ENCODE measurements around the gene POPDC3. TPM values are rescaled to one million over a fixed set of nuclear protein-coding genes. Genes with fewer than 3 reads are reported as not detected.

The POPDC3 gene
- total RNA-seq, 1 experiment from 2014 or later: 41.4 TPM

- Histone ChIP-seq H3K4me2 (ENCODE audit: low read length) (no peak overlapping the region), H3K36me3 (ENCODE audit: low read depth, low read length) (no peaks in the 10 kb centered on the region), H3K4me1 (ENCODE audit: insufficient read depth, low read length) (peaks cover 17% of the 10 kb centered on the region), H3K27me3 (ENCODE audit: low read length) (no peaks in the 10 kb centered on the region), H3K79me2 (ENCODE audit: low read length) (no peaks in the 10 kb centered on the region), H3K9ac (ENCODE audit: low read length) (no peak overlapping the region), H3K27ac (ENCODE audit: low read length) (no peak overlapping the region), H3K9me2 (replicated peaks; ENCODE audit: low read length) (no peaks in the 10 kb centered on the region), H4K20me1 (ENCODE audit: low read length) (no peaks in the 10 kb centered on the region), H3K4me3 (ENCODE audit: low read length) (no peak overlapping the region), H3K9me3 (ENCODE audit: low read length) (no peaks in the 10 kb centered on the region), H3F3A (ENCODE audit: low read length, unreplicated experiment) (no peaks in the 10 kb centered on the region), H2AFZ (ENCODE audit: low read length) (no peak overlapping the region)
- ATAC-seq (no peak), DNase-seq (no peak)
- CTCF ChIA-PET: no interaction called here
- intact Hi-C loops (cut with micrococcal nuclease): no loop called here
- TF ChIP-seq CTCF (conservative IDR thresholded peaks at IDR 0.05; ENCODE audit: low read depth, low read length) (no peak), EZH2phosphoT487 (IDR thresholded peaks at IDR 0.05; ENCODE audit: borderline replicate concordance, low read length) (no peak), EZH2 (IDR thresholded peaks at IDR 0.05; ENCODE audit: low read length, unreplicated experiment) (no peak)
- POLR2A ChIA-PET (ENCODE audit: unreplicated experiment): no interaction called here
- BruUV-seq (replicated peaks): no TSS peak
These were observed 20.4 kb upstream of the POPDC3 start for GRCh38 chr6:105200133-105200730.

GRCh38 chr6:105199711-105200110 lies 19.9 kb upstream of the POPDC3 start:
- POLR2A ChIA-PET (ENCODE audit: unreplicated experiment): no interaction called here
- no peak overlapping the region for H2AFZ ChIP-seq (ENCODE audit: low read length)
- ATAC-seq (no peak; the same call in 1 of the 2 replicates), DNase-seq (peak; percentile 30)
- no peak overlapping the region for H3K9ac ChIP-seq (ENCODE audit: low read length)
- no peaks in the 10 kb centered on the region for H3F3A ChIP-seq (ENCODE audit: low read length, unreplicated experiment)
- H3K4me2 ChIP-seq (ENCODE audit: low read length): no peak overlapping the region
- CTCF ChIA-PET: no interaction called here
- TF ChIP-seq EZH2 (IDR thresholded peaks at IDR 0.05; ENCODE audit: low read length, unreplicated experiment): no peak
- TF ChIP-seq CTCF (conservative IDR thresholded peaks at IDR 0.05; ENCODE audit: low read depth, low read length): no peak
- no peak for TF ChIP-seq EZH2phosphoT487 (IDR thresholded peaks at IDR 0.05; ENCODE audit: borderline replicate concordance, low read length)
- H3K9me3 ChIP-seq (ENCODE audit: low read length): no peaks in the 10 kb centered on the region
- no peaks in the 10 kb centered on the region for H3K9me2 ChIP-seq (replicated peaks; ENCODE audit: low read length)
- no peaks in the 10 kb centered on the region for H4K20me1 ChIP-seq (ENCODE audit: low read length)
- intact Hi-C loops (cut with micrococcal nuclease): no loop called here
- H3K36me3 ChIP-seq (ENCODE audit: low read depth, low read length): no peaks in the 10 kb centered on the region
- H3K4me3 ChIP-seq (ENCODE audit: low read length): no peak overlapping the region
- no TSS peak for BruUV-seq (replicated peaks)
- H3K4me1 ChIP-seq (ENCODE audit: insufficient read depth, low read length): peaks cover 16% of the 10 kb centered on the region
- H3K79me2 ChIP-seq (ENCODE audit: low read length): no peaks in the 10 kb centered on the region
- H3K27ac ChIP-seq (ENCODE audit: low read length): no peak overlapping the region
- H3K27me3 ChIP-seq (ENCODE audit: low read length): no peaks in the 10 kb centered on the region

GRCh38 chr6:105196076-105196475 lies 16.3 kb upstream of the POPDC3 start:
- H3K4me2 ChIP-seq (ENCODE audit: low read length): no peak overlapping the region
- no peak overlapping the region for H3K9ac ChIP-seq (ENCODE audit: low read length)
- H4K20me1 ChIP-seq (ENCODE audit: low read length): no peaks in the 10 kb centered on the region
- TF ChIP-seq EZH2 (IDR thresholded peaks at IDR 0.05; ENCODE audit: low read length, unreplicated experiment): no peak
- TF ChIP-seq CTCF (conservative IDR thresholded peaks at IDR 0.05; ENCODE audit: low read depth, low read length): no peak
- TF ChIP-seq EZH2phosphoT487 (IDR thresholded peaks at IDR 0.05; ENCODE audit: borderline replicate concordance, low read length): no peak
- H3K4me1 ChIP-seq (ENCODE audit: insufficient read depth, low read length): peaks cover 12% of the 10 kb centered on the region
- H3F3A ChIP-seq (ENCODE audit: low read length, unreplicated experiment): no peaks in the 10 kb centered on the region
- no peaks in the 10 kb centered on the region for H3K36me3 ChIP-seq (ENCODE audit: low read depth, low read length)
- POLR2A ChIA-PET (ENCODE audit: unreplicated experiment): no interaction called here
- DNase-seq (peak; percentile 38), ATAC-seq (no peak)
- H3K79me2 ChIP-seq (ENCODE audit: low read length): no peaks in the 10 kb centered on the region
- no peak overlapping the region for H2AFZ ChIP-seq (ENCODE audit: low read length)
- no peak overlapping the region for H3K4me3 ChIP-seq (ENCODE audit: low read length)
- intact Hi-C loops (cut with micrococcal nuclease): no loop called here
- no TSS peak for BruUV-seq (replicated peaks)
- no peaks in the 10 kb centered on the region for H3K9me2 ChIP-seq (replicated peaks; ENCODE audit: low read length)
- H3K27ac ChIP-seq (ENCODE audit: low read length): no peak overlapping the region
- no peaks in the 10 kb centered on the region for H3K27me3 ChIP-seq (ENCODE audit: low read length)
- H3K9me3 ChIP-seq (ENCODE audit: low read length): no peaks in the 10 kb centered on the region
- CTCF ChIA-PET: no interaction called here

Data from PC-3 (cell line).